ENCODE results near the gene PGLYRP2. TPM values are rescaled to one million over a fixed set of nuclear protein-coding genes. Genes with fewer than 3 reads are reported as not detected.

PGLYRP2 gene
- polyA plus RNA-seq, 1 of the 3 experiments (the other 2 are of a cell fraction) = not detected

- Histone ChIP-seq H3K4me2 (no peak overlapping the region), H3F3A (replicated peaks; ENCODE audit: insufficient read depth) (no peaks in the 10 kb centered on the region), H3K27ac (ENCODE audit: low read depth in 2 of 2, low read length in 1 of 2) (no peak overlapping the region), H3K36me3 (replicated peaks in 1 of 2; ENCODE audit: control insufficient read depth in 1 of 2, insufficient read depth in 2 of 2, low read length in 1 of 2) (no peaks in the 10 kb centered on the region), H2AFZ (ENCODE audit: low read depth) (no peak overlapping the region), H3K27me3 (ENCODE audit: insufficient read depth) (peaks cover 42% of the 10 kb centered on the region; the same call in 1 of the 2 replicates), H3K4me1 (ENCODE audit: control insufficient read depth in 1 of 2, insufficient read depth in 2 of 2, low read depth in 1 of 2, low read length in 1 of 2) (no peaks in the 10 kb centered on the region), H3K9me3 (no peaks in the 10 kb centered on the region), H3K9me2 (no peaks in the 10 kb centered on the region), H4K20me1 (ENCODE audit: insufficient read depth) (no peaks in the 10 kb centered on the region), H3K79me2 (ENCODE audit: insufficient read depth) (no peaks in the 10 kb centered on the region), H3K4me3 (ENCODE audit: low read depth in 2 of 2, low read length in 1 of 2) (no peak overlapping the region), H3K9ac (no peak overlapping the region)
- DNase-seq = no peak
- 23% methylated on average over 14 of the region's 15 CpGs for WGBS (ENCODE audit: low lambda C conversion rate)
- CTCF ChIA-PET = interaction anchor here (0.6 kb wide), 1 partner anchor 11 kb away, joined by 3 read pairs; no protein-coding TSS in a partner anchor
- POLR2A ChIA-PET = no interaction called here
- TF ChIP-seq YY1 (IDR thresholded peaks at IDR 0.05; ENCODE audit: low read depth) (no peak), IRF3 (IDR thresholded peaks at IDR 0.05; ENCODE audit: low read depth, low read length) (no peak), FOSL2 (IDR thresholded peaks at IDR 0.05; ENCODE audit: borderline replicate concordance, low read depth) (no peak), ELF1 (IDR thresholded peaks at IDR 0.05) (no peak), RFX5 (IDR thresholded peaks at IDR 0.05; ENCODE audit: low read length) (no peak), REST (IDR thresholded peaks at IDR 0.05; ENCODE audit: low read depth, low read length) (no peak), FOXJ3 (CRISPR knock-in tag; IDR thresholded peaks at IDR 0.05) (no peak), ZBTB33 (IDR thresholded peaks at IDR 0.05; ENCODE audit: borderline replicate concordance, low read depth) (no peak), SMC3 (IDR thresholded peaks at IDR 0.05; ENCODE audit: low read depth, low read length) (no peak), CTCF (IDR thresholded peaks at IDR 0.05) (no peak), CHD2 (IDR thresholded peaks at IDR 0.05; ENCODE audit: low read length, partially characterized antibody) (no peak), FOXM1 (IDR thresholded peaks at IDR 0.05; ENCODE audit: low read depth) (no peak), MAX (IDR thresholded peaks at IDR 0.05; ENCODE audit: low read depth) (no peak), NRF1 (IDR thresholded peaks at IDR 0.05; ENCODE audit: low read depth, low read length) (no peak), RXRA (IDR thresholded peaks at IDR 0.05; ENCODE audit: borderline replicate concordance, low read depth) (no peak), GATA2 (CRISPR knock-in tag; IDR thresholded peaks at IDR 0.05) (no peak), USF2 (IDR thresholded peaks at IDR 0.05; ENCODE audit: borderline replicate concordance, low read depth, low read length) (no peak)
These were observed 46.0 kb upstream of the PGLYRP2 start for GRCh38 chr19:15525291-15525690.

Measured in SK-N-SH (cell line).